HepG2 (cell line): ENCODE measurements around the gene PSMD3. TPM values are rescaled to one million over a fixed set of nuclear protein-coding genes. Genes with fewer than 3 reads are reported as not detected.
"Not testable (repeated sequence)": the region's sequence is repeated elsewhere in the genome, so short reads cannot be mapped to it uniquely, and the experiment has no call there.

ENCODE experiments used
- ARNTL ChIP-seq: sonication (generic); formaldehyde crosslinking; IDR thresholded peaks from 2 replicates; pipeline ENCODE4 v1.4.0; 2020; ENCODE audit warnings: mild to moderate bottlenecking, missing genetic modification reagents
- ELF1 ChIP-seq: sonication (generic); formaldehyde crosslinking; IDR thresholded peaks from 2 replicates; pipeline ENCODE4 v1.4.0; 2020; ENCODE audit warnings: missing genetic modification reagents
- ESRRA ChIP-seq: sonication (generic); formaldehyde crosslinking; IDR thresholded peaks from 2 replicates; pipeline ENCODE4 v1.5.1; 2020; ENCODE audit warnings: mild to moderate bottlenecking, low read depth, missing genetic modification reagents
- FOXA3 ChIP-seq: IDR thresholded peaks from 2 replicates; pipeline ENCODE4 v1.6.1; 2016; ENCODE audit warnings: missing genetic modification reagents, missing compliant biosample characterization
- FOXO1 ChIP-seq: sonication (generic); formaldehyde crosslinking; IDR thresholded peaks from 2 replicates; pipeline ENCODE4 v1.4.0; 2020; ENCODE audit warnings: missing genetic modification reagents
- HDAC2 ChIP-seq: sonication (generic); formaldehyde crosslinking; IDR thresholded peaks from 2 replicates; pipeline ENCODE4 v1.4.0; 2020; ENCODE audit warnings: missing genetic modification reagents
- IRF2 ChIP-seq: IDR thresholded peaks from 2 replicates; pipeline ENCODE4 v1.6.1; 2018; ENCODE audit warnings: missing genetic modification reagents, missing compliant biosample characterization
- KAT8 ChIP-seq: IDR thresholded peaks from 2 replicates; pipeline ENCODE4 v1.6.1; 2016; ENCODE audit warnings: missing genetic modification reagents, missing compliant biosample characterization
- KLF16 ChIP-seq, 2 experiments: sonication (generic) in 1 of 2; formaldehyde crosslinking in 1 of 2; IDR thresholded peaks; 2 replicates each; pipeline versions ENCODE4 v1.6.1 to v1.8.0; 2016 to 2023; ENCODE audit warnings: missing genetic modification reagents in 2 of 2, missing compliant biosample characterization in 1 of 2
- LCORL ChIP-seq, 2 experiments: fragments of 450-650 bp in 1 of 2; sonication (generic) in 1 of 2; formaldehyde crosslinking in 1 of 2; IDR thresholded peaks; 2 replicates each; pipeline versions ENCODE4 v1.5.0 to v1.6.1; 2017 to 2020; ENCODE audit warnings: antibody characterized with exemption in 1 of 2, missing genetic modification reagents in 1 of 2
- MED1 ChIP-seq: sonication (generic); formaldehyde crosslinking; IDR thresholded peaks from 2 replicates; pipeline ENCODE4 v1.4.0; 2020; ENCODE audit warnings: missing genetic modification reagents
- MEF2D ChIP-seq: sonication (generic); formaldehyde crosslinking; IDR thresholded peaks from 2 replicates; pipeline ENCODE4 v1.5.1; 2020; ENCODE audit warnings: mild to moderate bottlenecking, missing genetic modification reagents
- MIER3 ChIP-seq: IDR thresholded peaks from 2 replicates; pipeline ENCODE4 v1.6.1; 2016; ENCODE audit warnings: missing compliant biosample characterization, borderline replicate concordance
- NR2C2 ChIP-seq: sonication (generic); formaldehyde crosslinking; IDR thresholded peaks from 2 replicates; pipeline ENCODE4 v1.4.0; 2020; ENCODE audit warnings: missing genetic modification reagents, mild to moderate bottlenecking, moderate library complexity, borderline replicate concordance
- NR2F2 ChIP-seq: IDR thresholded peaks from 2 replicates; pipeline ENCODE4 v1.6.1; 2012; ENCODE audit warnings: low read depth, inconsistent platforms, borderline replicate concordance
- NR2F6 ChIP-seq, 2 experiments: IDR thresholded peaks; 2 replicates each; pipeline ENCODE4 v1.6.1; 2016; ENCODE audit warnings: antibody characterized with exemption in 1 of 2, mild to moderate bottlenecking in 1 of 2
- RARA ChIP-seq: IDR thresholded peaks from 2 replicates; pipeline ENCODE4 v1.6.1; 2016; ENCODE audit warnings: missing genetic modification reagents, missing compliant biosample characterization
- RXRB ChIP-seq: IDR thresholded peaks from 2 replicates; pipeline ENCODE4 v1.6.1; 2016; ENCODE audit warnings: borderline replicate concordance, missing genetic modification reagents, missing compliant biosample characterization
- SOX5 ChIP-seq: IDR thresholded peaks from 2 replicates; pipeline ENCODE4 v1.6.1; 2016; ENCODE audit warnings: borderline replicate concordance
- SOX6 ChIP-seq, 2 experiments: fragments of 450-650 bp in 1 of 2; sonication (generic) in 1 of 2; formaldehyde crosslinking in 1 of 2; IDR thresholded peaks; 2 replicates each; pipeline versions ENCODE4 v1.4.0 to v1.6.1; 2017 to 2020; ENCODE audit warnings: antibody characterized with exemption in 1 of 2, mild to moderate bottlenecking in 1 of 2, missing genetic modification reagents in 1 of 2
- TARDBP ChIP-seq: sonication (generic); formaldehyde crosslinking; IDR thresholded peaks from 2 replicates; pipeline ENCODE4 v1.8.0; 2022; ENCODE audit warnings: mild to moderate bottlenecking, missing genetic modification reagents
- TBX2 ChIP-seq: sonication (generic); formaldehyde crosslinking; IDR thresholded peaks from 2 replicates; pipeline ENCODE4 v1.5.0; 2020; ENCODE audit warnings: missing genetic modification reagents, mild to moderate bottlenecking, borderline replicate concordance
- ZFX ChIP-seq: sonication (generic); formaldehyde crosslinking; IDR thresholded peaks from 2 replicates; pipeline ENCODE4 v1.4.0; 2020; ENCODE audit warnings: mild to moderate bottlenecking, low read depth, missing genetic modification reagents, moderate library complexity
- ZNF12 ChIP-seq: sonication (generic); formaldehyde crosslinking; IDR thresholded peaks from 2 replicates; pipeline ENCODE4 v1.5.0; 2020; ENCODE audit warnings: missing genetic modification reagents
- ZNF556 ChIP-seq: sonication (generic); formaldehyde crosslinking; IDR thresholded peaks from 2 replicates; pipeline ENCODE4 v1.4.0; 2020; ENCODE audit warnings: mild to moderate bottlenecking, missing genetic modification reagents, borderline replicate concordance
- ZNF652 ChIP-seq: IDR thresholded peaks from 2 replicates; pipeline ENCODE4 v1.6.1; 2016; ENCODE audit warnings: low read depth, borderline replicate concordance
- ZNF788 ChIP-seq: sonication (generic); formaldehyde crosslinking; IDR thresholded peaks from 2 replicates; pipeline ENCODE4 v1.5.0; 2020; ENCODE audit warnings: mild to moderate bottlenecking, missing genetic modification reagents, borderline replicate concordance
- ZNF878 ChIP-seq: sonication (generic); formaldehyde crosslinking; IDR thresholded peaks from 2 replicates; pipeline ENCODE4 v1.8.1; 2023; ENCODE audit warnings: mild to moderate bottlenecking, missing genetic modification reagents, moderate library complexity
- ZSCAN29 ChIP-seq: sonication (generic); formaldehyde crosslinking; conservative IDR thresholded peaks from 2 replicates; pipeline ENCODE4 v1.4.0; 2020; ENCODE audit warnings: mild to moderate bottlenecking, missing genetic modification reagents
- polyA plus RNA-seq, 8 experiments: library from polyadenylated mRNA; depleted of rRNA in 3 of 8; stranded (reverse) in 7 of 8; unstranded in 1 of 8; fragments of >200 nt; fragmentation: Illumina TruSeq in 4 of 8; extraction: Trizol in 4 of 8; gene quantifications; 2 replicates each; pipeline versions ENCODE4 v1.2.1 to v1.2.3, GENCODE V29; 2011 to 2016; ENCODE audit warnings: low read depth in 4 of 8, missing spikeins in 1 of 8, mixed read lengths in 1 of 8; ENCODE audit not compliant: insufficient read depth in 1 of 8
- total RNA-seq, 5 experiments: library from RNA; depleted of rRNA; stranded (reverse); fragments of >200 nt; fragmentation: Illumina TruSeq; extraction: Trizol; gene quantifications; 2 replicates each; pipeline ENCODE4 v1.2.3, GENCODE V29; 2016; ENCODE audit warnings: low read depth in 1 of 5
- TF ChIP-seq, protein P1 (sequence below): sonication (generic); formaldehyde crosslinking; IDR thresholded peaks from 2 replicates; pipeline ENCODE4 v1.9.0; 2022; ENCODE audit warnings: low read depth, missing genetic modification reagents

The PSMD3 gene
- total and polyA plus RNA-seq, 2 of the 13 experiments (the other 11 are each of a cell fraction or from before 2014, with no cell fraction given) = 97.4 to 146 TPM

DNA sequence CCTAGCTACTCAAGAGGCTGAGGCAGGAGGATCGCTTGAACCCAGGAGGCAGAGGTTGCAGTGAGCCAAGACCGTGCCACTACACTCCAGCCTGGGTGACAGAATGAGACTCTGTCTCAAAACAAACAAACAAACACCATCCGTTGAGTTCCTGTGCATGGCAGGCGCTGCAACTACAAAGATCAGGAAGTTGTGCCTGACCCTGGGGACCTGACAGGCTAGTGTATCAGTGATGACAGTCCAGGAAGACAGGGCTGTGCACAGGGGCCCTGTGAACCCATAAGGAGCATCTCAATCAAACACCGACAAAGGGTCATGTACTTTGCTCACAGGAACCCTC is 32.1 kb upstream of the PSMD3 start (continued):
- peak; percentile 77 for TF ChIP-seq NR2F6 (IDR thresholded peaks at IDR 0.05)
- peak; percentile 83 for TF ChIP-seq NR2F6 (CRISPR knock-in tag; IDR thresholded peaks at IDR 0.05)
- TF ChIP-seq ZSCAN29 (CRISPR knock-in tag) = 0 out of 2 replicates have a peak, but pooled peaks have one; percentile 52
- TF ChIP-seq RXRB (CRISPR knock-in tag) = peak; percentile 86
- TF ChIP-seq MED1 = peak; percentile 84
- TF ChIP-seq FOXO1 (CRISPR knock-in tag) = peak; percentile 72; the same call in 1 of the 2 replicates
- peak; percentile 43; the same call in 1 of the 2 replicates for TF ChIP-seq TBX2
- peak; percentile 47; the same call in 1 of the 2 replicates for TF ChIP-seq ZFX (CRISPR knock-in tag)
- TF ChIP-seq NR2F2 = peak; percentile 81
- TF ChIP-seq KLF16 (CRISPR knock-in tag; IDR thresholded peaks at IDR 0.05) = peak in 1 of 2 experiments; percentile 25; a peak in 1 of 4 replicates
- TF ChIP-seq IRF2 (CRISPR knock-in tag) = 0 out of 2 replicates have a peak, but pooled peaks have one; percentile 55
- peak; percentile 48; the same call in 1 of the 2 replicates for TF ChIP-seq ZNF788 (CRISPR knock-in tag)
- peak; percentile 82 for TF ChIP-seq SOX5 (CRISPR knock-in tag)
- TF ChIP-seq TARDBP (CRISPR knock-in tag) = peak; percentile 24; the same call in 1 of the 2 replicates
- TF ChIP-seq ZNF556 (CRISPR knock-in tag) = 0 out of 2 replicates have a peak, but pooled peaks have one; percentile 61
- peak; percentile 70; the same call in 1 of the 2 replicates for TF ChIP-seq MIER3 (CRISPR knock-in tag)
- not testable (repeated sequence) for TF ChIP-seq LCORL, SOX6 (IDR thresholded peaks at IDR 0.05)
- 0 out of 2 replicates have a peak, but pooled peaks have one; percentile 28 for TF ChIP-seq LCORL (CRISPR knock-in tag; IDR thresholded peaks at IDR 0.05)
- TF ChIP-seq ESRRA (CRISPR knock-in tag) = peak; percentile 51; the same call in 1 of the 2 replicates
- TF ChIP-seq ZNF652 (CRISPR knock-in tag) = peak; percentile 33; the same call in 1 of the 2 replicates
- peak; percentile 54 for TF ChIP-seq HDAC2 (CRISPR knock-in tag)
- TF ChIP-seq, protein P1, sequence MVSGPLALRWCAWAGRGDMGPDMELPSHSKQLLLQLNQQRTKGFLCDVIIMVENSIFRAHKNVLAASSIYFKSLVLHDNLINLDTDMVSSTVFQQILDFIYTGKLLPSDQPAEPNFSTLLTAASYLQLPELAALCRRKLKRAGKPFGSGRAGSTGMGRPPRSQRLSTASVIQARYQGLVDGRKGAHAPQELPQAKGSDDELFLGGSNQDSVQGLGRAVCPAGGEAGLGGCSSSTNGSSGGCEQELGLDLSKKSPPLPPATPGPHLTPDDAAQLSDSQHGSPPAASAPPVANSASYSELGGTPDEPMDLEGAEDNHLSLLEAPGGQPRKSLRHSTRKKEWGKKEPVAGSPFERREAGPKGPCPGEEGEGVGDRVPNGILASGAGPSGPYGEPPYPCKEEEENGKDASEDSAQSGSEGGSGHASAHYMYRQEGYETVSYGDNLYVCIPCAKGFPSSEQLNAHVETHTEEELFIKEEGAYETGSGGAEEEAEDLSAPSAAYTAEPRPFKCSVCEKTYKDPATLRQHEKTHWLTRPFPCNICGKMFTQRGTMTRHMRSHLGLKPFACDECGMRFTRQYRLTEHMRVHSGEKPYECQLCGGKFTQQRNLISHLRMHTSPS (CRISPR knock-in tag) = peak; percentile 67; the same call in 1 of the 2 replicates
- peak; percentile 27; the same call in 1 of the 2 replicates for TF ChIP-seq NR2C2 (CRISPR knock-in tag)
- 0 out of 2 replicates have a peak, but pooled peaks have one; percentile 27 for TF ChIP-seq KAT8 (CRISPR knock-in tag)
- TF ChIP-seq MEF2D (CRISPR knock-in tag) = peak; percentile 49; the same call in 1 of the 2 replicates
- TF ChIP-seq ZNF878 (CRISPR knock-in tag) = peak; percentile 56; the same call in 1 of the 2 replicates
- TF ChIP-seq SOX6 (CRISPR knock-in tag; IDR thresholded peaks at IDR 0.05) = peak; percentile 49; the same call in 1 of the 2 replicates
- TF ChIP-seq ZNF12 (CRISPR knock-in tag) = 0 out of 2 replicates have a peak, but pooled peaks have one; percentile 34
- TF ChIP-seq FOXA3 = peak; percentile 59
- TF ChIP-seq ELF1 (CRISPR knock-in tag) = peak; percentile 80
- peak; percentile 90 for TF ChIP-seq RARA
- TF ChIP-seq ARNTL = 0 out of 2 replicates have a peak, but pooled peaks have one; percentile 33
